ENCODE measurements around the gene GPC5. TPM values are rescaled to one million over a fixed set of nuclear protein-coding genes. Genes with fewer than 3 reads are reported as not detected.
"Not testable (repeated sequence)": the region's sequence is repeated elsewhere in the genome, so short reads cannot be mapped to it uniquely, and the experiment has no call there.

The GPC5 gene
- total RNA-seq, 1 donor from 2014 or later = 0.07 TPM

- Histone ChIP-seq H3K4me1 (peaks cover 10% of the 10 kb centered on the region), H3K4me2 (no peak overlapping the region), H3K79me2 (ENCODE audit: low read depth) (no peaks in the 10 kb centered on the region), H3K36me3 (no peaks in the 10 kb centered on the region), H4K20me1 (ENCODE audit: low read depth) (no peaks in the 10 kb centered on the region), H3K27ac (no peak overlapping the region), H3K9me3 (ENCODE audit: low read depth) (no peaks in the 10 kb centered on the region), H3K4me3 (no peak overlapping the region), H3K27me3 (no peaks in the 10 kb centered on the region), H2AFZ (replicated peaks) (no peak overlapping the region), H3F3A (ENCODE audit: low read depth) (no peaks in the 10 kb centered on the region), H3K9ac (no peak overlapping the region)
- TF ChIP-seq EZH2phosphoT487 (IDR thresholded peaks at IDR 0.05) (no peak), CTCF (IDR thresholded peaks at IDR 0.05) (no peak), EZH2 (IDR thresholded peaks at IDR 0.05) (no peak)
- Mint-ChIP-seq H3K4me3 (no peak overlapping the region), H3K27me3 (ENCODE audit: insufficient read depth, low read depth) (no peaks in the 10 kb centered on the region), H3K4me1 (no peaks in the 10 kb centered on the region), H3K36me3 (no peaks in the 10 kb centered on the region), H3K27ac (no peak overlapping the region), H3K9me3 (no peaks in the 10 kb centered on the region)
- no peak for DNase-seq (ENCODE audit: low spot score)
Observed at GRCh38 chr13:92681239-92681638, 1282.8 kb downstream of the GPC5 start.

GRCh38 chr13:92682832-92683517 is 1284.6 kb downstream of the GPC5 start:
- DNase-seq (ENCODE audit: low spot score) = no peak
- Mint-ChIP-seq H3K27me3 (ENCODE audit: insufficient read depth, low read depth) (no peaks in the 10 kb centered on the region), H3K4me3 (no peak overlapping the region), H3K9me3 (no peaks in the 10 kb centered on the region), H3K4me1 (no peaks in the 10 kb centered on the region), H3K27ac (no peak overlapping the region), H3K36me3 (no peaks in the 10 kb centered on the region)
- H4K20me1 ChIP-seq (ENCODE audit: low read depth) = no peaks in the 10 kb centered on the region
- no peaks in the 10 kb centered on the region for H3F3A ChIP-seq (ENCODE audit: low read depth)
- no peak overlapping the region for H3K9ac ChIP-seq
- no peak overlapping the region for H3K4me3 ChIP-seq
- no peaks in the 10 kb centered on the region for H3K9me3 ChIP-seq (ENCODE audit: low read depth)
- TF ChIP-seq EZH2 (IDR thresholded peaks at IDR 0.05) (no peak), CTCF (IDR thresholded peaks at IDR 0.05) (no peak), EZH2phosphoT487 (IDR thresholded peaks at IDR 0.05) (no peak)
- H3K4me2 ChIP-seq = no peak overlapping the region
- no peak overlapping the region for H3K27ac ChIP-seq
- no peaks in the 10 kb centered on the region for H3K27me3 ChIP-seq
- H2AFZ ChIP-seq (replicated peaks) = no peak overlapping the region
- H3K79me2 ChIP-seq (ENCODE audit: low read depth) = no peaks in the 10 kb centered on the region
- H3K36me3 ChIP-seq = no peaks in the 10 kb centered on the region
- H3K4me1 ChIP-seq = no peaks in the 10 kb centered on the region

GRCh38 chr13:92694047-92694446 is 1295.6 kb downstream of the GPC5 start:
- no peaks in the 10 kb centered on the region for H3K27me3 ChIP-seq
- H3F3A ChIP-seq (ENCODE audit: low read depth) = no peaks in the 10 kb centered on the region
- Mint-ChIP-seq H3K4me3 (no peak overlapping the region), H3K27me3 (ENCODE audit: insufficient read depth, low read depth) (no peaks in the 10 kb centered on the region), H3K4me1 (no peaks in the 10 kb centered on the region), H3K27ac (no peak overlapping the region), H3K9me3 (peaks cover 17% of the 10 kb centered on the region), H3K36me3 (no peaks in the 10 kb centered on the region)
- no peaks in the 10 kb centered on the region for H3K9me3 ChIP-seq (ENCODE audit: low read depth)
- no peak overlapping the region for H2AFZ ChIP-seq (replicated peaks)
- H3K9ac ChIP-seq = no peak overlapping the region
- no peak for DNase-seq (ENCODE audit: low spot score)
- no peak overlapping the region for H3K4me2 ChIP-seq
- H4K20me1 ChIP-seq (ENCODE audit: low read depth) = no peaks in the 10 kb centered on the region
- no peaks in the 10 kb centered on the region for H3K4me1 ChIP-seq
- no peak overlapping the region for H3K4me3 ChIP-seq
- H3K79me2 ChIP-seq (ENCODE audit: low read depth) = no peaks in the 10 kb centered on the region
- H3K27ac ChIP-seq = no peak overlapping the region
- TF ChIP-seq CTCF (IDR thresholded peaks at IDR 0.05) (no peak), EZH2phosphoT487 (IDR thresholded peaks at IDR 0.05) (no peak), EZH2 (IDR thresholded peaks at IDR 0.05) (no peak)
- no peaks in the 10 kb centered on the region for H3K36me3 ChIP-seq

- not testable (repeated sequence) for H4K20me1 ChIP-seq (ENCODE audit: low read depth); H3K4me1 ChIP-seq; H2AFZ ChIP-seq (replicated peaks); H3K4me1 Mint-ChIP-seq; H3K4me3 Mint-ChIP-seq; H3K9me3 ChIP-seq (ENCODE audit: low read depth); H3K27ac Mint-ChIP-seq; H3K9ac ChIP-seq; H3F3A ChIP-seq (ENCODE audit: low read depth); H3K36me3 Mint-ChIP-seq; H3K79me2 ChIP-seq (ENCODE audit: low read depth); H3K27ac ChIP-seq; DNase-seq (ENCODE audit: low spot score); H3K27me3 Mint-ChIP-seq (ENCODE audit: insufficient read depth, low read depth); H3K4me2 ChIP-seq; H3K36me3 ChIP-seq; H3K4me3 ChIP-seq; H3K27me3 ChIP-seq
- peaks cover 17% of the 10 kb centered on the region for H3K9me3 Mint-ChIP-seq
Observed at GRCh38 chr13:92695827-92696226, 1297.4 kb downstream of the GPC5 start.
